ENCODE measurements around the gene PIGU. TPM values are rescaled to one million over a fixed set of nuclear protein-coding genes. Genes with fewer than 3 reads are reported as not detected.

The PIGU gene
- total and polyA plus RNA-seq, 2 of the 13 experiments (the other 11 are each of a cell fraction or from before 2014, with no cell fraction given) = 45.5 to 231 TPM

GRCh38 chr20:34701405-34702085 lies 24.7 kb upstream of the PIGU start (continued):
- peak; percentile 4; the same call in 1 of the 2 replicates for TF ChIP-seq ZSCAN9 (CRISPR knock-in tag; IDR thresholded peaks at IDR 0.05; ENCODE audit: borderline replicate concordance)
- no peak for TF ChIP-seq ZNF33B (CRISPR knock-in tag; IDR thresholded peaks at IDR 0.05)
- no peak for TF ChIP-seq ARID4A (CRISPR knock-in tag; IDR thresholded peaks at IDR 0.05; ENCODE audit: borderline replicate concordance)
- no peak for TF ChIP-seq ASH2L (IDR thresholded peaks at IDR 0.05; ENCODE audit: insufficient read length, low read depth, low read length)
- no peak for TF ChIP-seq ZNF615 (CRISPR knock-in tag; IDR thresholded peaks at IDR 0.05; ENCODE audit: borderline replicate concordance)
- no peak for TF ChIP-seq ZBTB8A (CRISPR knock-in tag; IDR thresholded peaks at IDR 0.05; ENCODE audit: borderline replicate concordance, low read depth)
- TF ChIP-seq ZNF318 (CRISPR knock-in tag; IDR thresholded peaks at IDR 0.05) = no peak
- no peak for TF ChIP-seq EZH2 (conservative IDR thresholded peaks at IDR 0.05; ENCODE audit: low read depth, low read length)
- TF ChIP-seq ZNF225 (CRISPR knock-in tag; IDR thresholded peaks at IDR 0.05) = no peak
- TF ChIP-seq ZNF563 (CRISPR knock-in tag; IDR thresholded peaks at IDR 0.05) = no peak
- TF ChIP-seq ZNF234 (CRISPR knock-in tag; conservative IDR thresholded peaks at IDR 0.05) = no peak
- TF ChIP-seq JUN (CRISPR knock-in tag; IDR thresholded peaks at IDR 0.05) = 0 out of 2 replicates have a peak, but pooled peaks have one; percentile 30
- TF ChIP-seq ZNF317 (CRISPR knock-in tag; IDR thresholded peaks at IDR 0.05) = 0 out of 2 replicates have a peak, but pooled peaks have one; percentile 17
- TF ChIP-seq YEATS4 (CRISPR knock-in tag; IDR thresholded peaks at IDR 0.05; ENCODE audit: borderline replicate concordance) = no peak
- TF ChIP-seq MLLT10 (CRISPR knock-in tag; IDR thresholded peaks at IDR 0.05) = no peak
- no peak for TF ChIP-seq TBX2 (CRISPR knock-in tag; IDR thresholded peaks at IDR 0.05; ENCODE audit: borderline replicate concordance)
- TF ChIP-seq ZSCAN29 (CRISPR knock-in tag; conservative IDR thresholded peaks at IDR 0.05) = no peak
- TF ChIP-seq ZMYM2 (CRISPR knock-in tag; IDR thresholded peaks at IDR 0.05) = 0 out of 2 replicates have a peak, but pooled peaks have one; percentile 33
